Erythroblast (primary cell): ENCODE measurements around the gene CFAP20DC.

Source experiments
- GATA1 ChIP-seq: IDR thresholded peaks from 2 replicates; pipeline ENCODE4 v1.6.1; 2011; ENCODE audit warnings: low read depth, mild to moderate bottlenecking, control low read depth, low read length, moderate library complexity
- POLR2A ChIP-seq: IDR thresholded peaks from 2 replicates; pipeline ENCODE4 v1.6.1; 2011; ENCODE audit warnings: mild to moderate bottlenecking, low read length

GRCh38 chr3:58713715-58714401, 336.0 kb downstream of the CFAP20DC start:
- TF ChIP-seq POLR2A (no peak), GATA1 (no peak)
